Activated naive CD4-positive, alpha-beta T cell treated with anti-CD3 and anti-CD28 coated beads, Interleukin-2, amount 50 U/mL, for 72 hours (primary cell): Measurements from ENCODE around the gene CACNA2D1. TPM values are rescaled to one million over a fixed set of nuclear protein-coding genes. Genes with fewer than 3 reads are reported as not detected.

Experiments used
- ATAC-seq, 2 donors: fragments of 150-1000 bp; cut with Tn5 transposase; 2 replicates each; pipeline ENCODE4 v1.10.0; 2021; ENCODE audit warnings: mild to moderate bottlenecking in 2 of 2, moderate library complexity in 2 of 2
- DNase-seq, 2 donors: peaks; one replicate each; pipeline ENCODE4 v3.0.0; 2021 to 2022; ENCODE audit warnings: low spot score in 2 of 2
- H3K27ac Mint-ChIP-seq, 2 donors: one replicate each; pipeline ENCODE4 v1.8.0; 2022; ENCODE audit warnings: mild to moderate bottlenecking in 2 of 2, mixed read lengths in 2 of 2
- H3K36me3 Mint-ChIP-seq, 2 donors: one replicate each; pipeline ENCODE4 v1.8.0; 2022; ENCODE audit warnings: mixed read lengths in 2 of 2
- H3K9me3 Mint-ChIP-seq, 2 donors: one replicate each; pipeline ENCODE4 v1.8.0; 2022; ENCODE audit warnings: mixed read lengths in 2 of 2
- total RNA-seq, 2 donors: library from RNA; stranded (reverse); gene quantifications; one replicate each; pipeline ENCODE4 v1.2.3, GENCODE V29; 2022

CACNA2D1 gene
- total RNA-seq, 2 donors from 2014 or later, result not detected

DNA sequence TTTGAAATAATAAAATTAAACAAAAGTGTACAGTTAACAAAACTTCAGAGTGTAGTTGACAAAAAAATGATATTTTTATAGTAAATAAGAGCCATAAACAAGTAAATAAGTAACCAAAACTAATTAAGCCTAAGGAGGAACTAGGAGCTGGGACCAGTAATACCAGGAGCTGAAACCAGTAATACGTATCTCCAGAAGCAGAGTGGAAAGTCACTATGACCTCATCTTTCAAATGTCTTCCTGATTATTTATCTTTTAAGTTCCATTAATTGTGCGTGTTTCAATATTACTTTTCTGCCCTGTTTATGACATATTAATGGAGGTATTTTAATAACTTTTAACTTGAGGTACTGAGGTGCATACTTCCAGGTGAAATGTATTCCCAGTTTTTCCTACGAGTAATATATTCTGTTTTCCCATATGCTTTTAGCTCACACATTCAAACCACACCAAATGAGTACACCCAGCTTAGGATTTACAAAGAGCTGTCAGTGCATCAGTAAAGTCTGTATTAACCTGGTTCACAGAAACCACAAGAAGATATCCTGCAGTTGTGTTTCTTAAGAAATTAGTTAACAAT, 390.0 kb downstream of the CACNA2D1 start:
- Mint-ChIP-seq H3K9me3 (peaks cover 0 to 3% of the 10 kb centered on the region in 2 donors), H3K27ac (no peak overlapping the region), H3K36me3 (no peaks in the 10 kb centered on the region)
- DNase-seq, result no peak
- no peak for ATAC-seq

DNA sequence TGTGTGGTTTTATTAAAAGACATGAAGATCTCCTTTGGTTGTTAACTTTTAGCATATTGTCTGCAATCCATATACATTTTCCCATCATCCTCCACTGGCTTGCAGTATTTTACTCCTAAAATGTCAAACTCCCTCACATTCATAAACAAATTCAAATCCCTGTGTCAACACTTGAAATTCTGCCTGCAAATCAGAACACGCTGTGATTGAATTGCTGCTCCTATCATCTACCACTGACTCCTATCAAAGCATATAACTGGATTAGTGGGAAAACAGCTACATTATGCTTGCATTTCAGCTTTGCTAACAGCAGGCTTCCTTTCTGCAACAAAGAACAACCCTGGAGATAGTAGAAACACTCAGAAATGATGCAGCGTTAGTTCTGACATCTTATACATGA, 392.0 kb downstream of the CACNA2D1 start:
- Mint-ChIP-seq H3K36me3 (no peaks in the 10 kb centered on the region), H3K9me3 (peaks cover 0 to 3% of the 10 kb centered on the region in 2 donors), H3K27ac (no peak overlapping the region)
- ATAC-seq, result no peak
- DNase-seq, result no peak

DNA sequence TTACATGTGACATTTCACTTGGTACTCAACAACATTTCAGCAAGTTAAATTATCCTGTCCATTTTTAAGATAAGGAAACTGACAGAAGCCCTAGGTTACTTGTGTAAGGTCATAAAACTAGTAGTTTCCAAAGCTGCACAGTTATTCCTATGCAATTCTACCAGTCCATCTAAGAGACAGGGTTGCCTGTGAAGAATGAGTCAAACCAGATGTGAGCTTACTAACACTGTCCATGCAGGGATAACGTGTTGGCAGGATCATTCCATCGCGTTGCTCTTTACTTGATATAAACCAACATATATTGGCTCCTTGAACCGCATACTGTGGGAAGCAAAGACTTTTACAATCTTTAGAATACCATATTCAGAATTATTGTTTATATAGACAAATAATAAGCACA, 392.8 kb downstream of the CACNA2D1 start:
- H3K27ac Mint-ChIP-seq, result no peak overlapping the region
- H3K36me3 Mint-ChIP-seq, result no peaks in the 10 kb centered on the region
- ATAC-seq (no peak), DNase-seq (no peak)
- no peaks in the 10 kb centered on the region for H3K9me3 Mint-ChIP-seq

DNA sequence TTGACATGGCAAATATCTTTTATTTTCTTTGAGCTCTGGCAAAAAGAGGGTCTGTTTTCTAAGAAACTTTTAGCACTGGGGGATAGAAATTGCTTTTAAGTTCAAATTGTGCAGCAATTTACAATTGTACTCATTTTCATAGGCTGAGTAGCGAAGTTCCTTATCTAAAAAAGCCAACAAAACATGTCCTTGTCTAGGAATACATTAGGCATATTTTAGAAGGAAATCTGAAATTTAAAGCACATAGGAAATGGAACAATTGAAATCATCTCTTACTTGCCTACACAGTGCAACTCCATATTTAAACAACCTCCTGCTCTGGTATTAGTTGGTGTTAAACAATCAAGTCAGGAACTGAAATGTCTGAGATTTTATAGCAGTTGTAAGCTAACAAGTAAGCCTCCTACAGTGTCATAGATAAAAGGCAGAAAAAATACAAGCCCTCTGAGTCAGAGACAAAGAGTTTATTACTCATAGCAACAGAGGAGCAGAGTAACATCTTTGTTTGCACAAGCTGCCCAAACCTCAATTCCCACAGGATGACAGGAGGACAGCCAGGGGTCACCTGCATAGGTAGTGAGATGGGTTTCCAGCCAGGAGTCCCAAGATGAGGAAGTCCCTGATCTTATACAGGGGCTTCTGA, 393.6 kb downstream of the CACNA2D1 start:
- Mint-ChIP-seq H3K27ac (no peak overlapping the region), H3K36me3 (no peaks in the 10 kb centered on the region), H3K9me3 (no peaks in the 10 kb centered on the region)
- DNase-seq, result no peak
- ATAC-seq, result no peak

DNA sequence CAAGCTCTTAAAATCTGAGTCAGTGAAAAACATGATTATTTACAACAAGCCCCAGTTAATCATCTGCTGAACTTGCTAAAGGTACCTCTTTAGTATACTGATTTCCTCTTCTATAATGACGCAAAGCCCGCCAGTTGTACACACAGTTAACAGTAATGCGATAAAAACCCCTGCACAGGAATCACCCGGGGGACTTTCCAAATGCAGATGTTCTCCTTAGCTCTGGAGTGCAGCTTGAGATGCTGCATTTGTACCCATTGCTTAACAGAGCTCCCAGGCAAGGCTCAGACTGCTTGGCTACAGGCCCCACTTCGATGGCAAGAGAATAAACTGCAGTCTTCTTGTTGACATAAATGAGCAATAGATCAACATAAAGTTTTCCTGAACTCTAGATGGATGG, 394.1 kb downstream of the CACNA2D1 start:
- Mint-ChIP-seq H3K27ac (no peak overlapping the region), H3K36me3 (no peaks in the 10 kb centered on the region), H3K9me3 (no peaks in the 10 kb centered on the region)
- ATAC-seq, result no peak
- DNase-seq, result no peak

DNA sequence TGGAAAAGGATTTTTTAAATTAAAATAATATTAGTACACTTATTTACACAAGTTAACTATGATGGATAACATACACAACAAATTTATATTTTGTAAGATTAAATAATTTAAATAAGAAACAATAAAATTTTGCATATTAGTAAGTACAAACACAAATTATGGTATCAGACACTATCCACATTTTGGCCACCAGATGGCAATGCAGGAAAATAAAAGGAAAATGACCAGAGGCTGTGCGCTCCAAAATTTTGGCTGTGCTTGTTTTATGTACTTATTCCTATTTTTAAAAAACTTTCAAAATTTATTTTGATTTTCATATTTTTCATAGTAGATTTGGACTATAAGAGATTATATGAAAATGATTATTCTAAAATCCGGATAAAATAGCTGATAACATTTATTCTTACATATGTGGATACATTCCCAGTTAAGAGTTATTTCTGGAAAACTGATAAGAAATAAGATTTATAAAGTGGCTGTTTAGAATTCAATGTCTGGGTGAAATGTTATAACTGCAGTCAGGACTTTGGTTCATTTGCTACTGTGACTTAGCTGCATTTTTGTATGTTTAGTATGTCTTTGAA, 399.0 kb downstream of the CACNA2D1 start:
- no peak for DNase-seq

DNA sequence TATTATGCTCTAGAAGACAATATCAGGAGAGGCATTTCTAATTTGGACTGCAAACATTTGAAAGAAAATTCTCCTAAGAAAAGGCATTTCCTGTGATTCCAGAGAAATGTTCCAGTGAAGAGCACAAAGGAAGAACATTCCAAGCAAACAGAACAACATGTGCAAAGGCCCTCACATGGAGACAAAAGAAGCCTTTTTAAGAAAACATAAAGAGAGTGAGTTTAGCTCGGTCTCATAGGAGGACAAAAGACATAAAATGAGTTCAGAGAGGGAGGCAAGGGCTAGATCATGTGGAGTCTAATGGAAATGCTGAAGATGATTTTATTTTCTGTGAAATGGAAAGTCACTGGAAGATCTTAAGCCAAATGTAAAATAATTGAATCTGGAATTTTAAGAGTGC, 404.0 kb downstream of the CACNA2D1 start:
- ATAC-seq (no peak), DNase-seq (no peak)
- Mint-ChIP-seq H3K27ac (no peak overlapping the region), H3K9me3 (no peaks in the 10 kb centered on the region), H3K36me3 (no peaks in the 10 kb centered on the region)

More for the DNA sequence above, 399.0 kb downstream of the CACNA2D1 start:
- no peak overlapping the region for H3K27ac Mint-ChIP-seq
- no peak for ATAC-seq
- no peaks in the 10 kb centered on the region for H3K9me3 Mint-ChIP-seq
- H3K36me3 Mint-ChIP-seq, result no peaks in the 10 kb centered on the region

DNA sequence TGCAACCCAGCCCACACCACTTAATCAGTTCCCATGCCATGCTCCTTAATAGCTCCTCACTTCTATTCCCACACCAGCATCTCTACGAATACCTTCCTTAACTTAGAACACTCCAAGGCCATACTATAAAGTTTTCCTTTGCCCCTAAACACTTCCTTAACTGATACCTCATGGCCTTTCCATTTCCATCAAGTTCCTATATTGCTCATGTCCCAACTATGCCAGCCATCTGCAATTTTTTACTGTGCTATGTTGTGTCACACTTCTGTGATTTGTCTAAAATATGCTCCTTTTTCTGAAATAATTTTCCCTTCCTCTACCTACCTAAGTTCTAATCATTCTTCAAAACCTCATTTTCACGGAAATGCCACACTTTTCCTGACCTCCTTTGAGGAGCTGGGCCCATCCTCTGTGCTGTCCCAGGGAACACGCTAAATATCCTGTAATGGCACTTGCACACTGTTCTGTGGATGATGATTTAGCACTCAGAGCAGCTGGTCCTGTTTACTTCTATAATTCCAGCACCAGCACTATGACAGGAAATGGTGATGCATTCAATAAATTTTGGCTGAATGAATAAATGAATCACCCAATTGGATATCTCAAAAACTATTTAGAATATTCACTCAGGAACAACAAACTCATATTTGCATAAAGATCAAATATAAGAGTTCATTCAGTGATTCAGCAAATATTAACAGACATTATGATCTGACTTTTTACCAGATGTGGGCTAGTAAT, 407.3 kb downstream of the CACNA2D1 start:
- no peak overlapping the region for H3K27ac Mint-ChIP-seq
- DNase-seq, result no peak
- ATAC-seq, result no peak
- no peaks in the 10 kb centered on the region for H3K9me3 Mint-ChIP-seq
- H3K36me3 Mint-ChIP-seq, result no peaks in the 10 kb centered on the region

DNA sequence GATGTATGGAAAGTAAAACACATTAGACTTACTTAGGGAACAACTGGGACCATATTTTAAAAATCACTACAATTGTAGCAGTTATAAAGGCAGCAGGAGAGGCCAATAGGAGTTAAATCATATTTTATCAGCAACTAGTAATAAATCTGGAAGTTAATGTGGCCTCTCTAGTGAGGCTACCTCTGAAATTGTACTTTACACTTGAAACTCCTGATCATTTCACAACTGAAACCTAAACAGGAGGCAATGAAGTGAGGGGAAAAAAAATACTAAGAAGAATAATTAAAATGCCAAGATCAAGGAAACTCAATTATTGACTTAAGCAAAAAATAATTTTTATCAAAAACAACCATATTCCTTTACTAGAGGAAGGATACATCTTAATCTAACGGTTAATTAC, 408.1 kb downstream of the CACNA2D1 start:
- no peak overlapping the region for H3K27ac Mint-ChIP-seq
- no peaks in the 10 kb centered on the region for H3K36me3 Mint-ChIP-seq
- ATAC-seq, result no peak
- no peaks in the 10 kb centered on the region for H3K9me3 Mint-ChIP-seq
- no peak for DNase-seq

DNA sequence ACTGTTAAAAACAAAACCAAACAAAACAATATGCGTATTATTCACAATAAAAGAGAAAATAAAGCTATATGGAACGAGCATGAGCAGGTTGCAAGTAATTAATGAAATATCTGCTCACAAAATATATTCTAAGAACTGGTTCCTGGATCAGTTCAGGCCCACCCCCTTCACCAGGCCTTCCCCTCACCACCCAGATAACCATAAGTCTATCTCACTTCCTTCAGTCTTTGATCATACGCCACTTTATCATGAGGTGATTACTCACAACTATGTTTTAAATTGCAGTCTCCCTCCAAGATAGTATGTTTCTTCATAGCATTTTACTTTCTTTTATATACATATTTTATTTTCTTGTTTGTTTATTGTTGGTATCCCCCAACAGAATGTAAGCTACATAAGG, 410.7 kb downstream of the CACNA2D1 start:
- Mint-ChIP-seq H3K9me3 (no peaks in the 10 kb centered on the region), H3K36me3 (no peaks in the 10 kb centered on the region), H3K27ac (no peak overlapping the region)
- ATAC-seq (no peak), DNase-seq (no peak)

DNA sequence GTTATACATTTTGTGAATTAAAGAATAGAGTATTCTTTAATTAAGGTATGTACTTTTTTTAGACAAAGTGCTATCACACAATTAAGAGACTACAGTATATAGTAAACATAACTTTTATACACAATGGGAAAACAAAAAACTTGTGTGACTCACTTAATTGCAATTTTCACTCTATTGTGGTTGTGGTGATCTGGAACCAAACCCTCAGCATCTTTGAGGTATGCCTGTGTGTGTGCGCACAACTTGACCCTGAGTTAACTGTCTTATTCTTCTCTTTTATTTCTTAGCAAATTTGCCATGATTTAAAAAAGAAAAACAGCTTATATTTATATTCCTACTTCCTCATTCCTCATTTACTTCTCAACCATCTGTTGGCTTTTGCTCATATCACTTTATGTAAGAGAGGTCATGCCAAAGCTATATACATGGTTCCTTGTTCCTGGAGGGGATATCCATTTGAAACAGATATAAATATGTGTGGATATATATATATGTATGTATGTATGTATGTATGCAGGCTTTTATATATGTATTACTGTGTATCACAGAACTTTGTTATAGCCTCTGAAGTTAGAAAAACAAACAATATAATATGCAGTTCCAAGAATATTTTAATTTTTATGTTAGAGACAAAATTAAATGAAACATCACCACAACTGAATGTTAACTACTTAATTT, 414.2 kb downstream of the CACNA2D1 start:
- no peak overlapping the region for H3K27ac Mint-ChIP-seq
- no peaks in the 10 kb centered on the region for H3K36me3 Mint-ChIP-seq
- no peak for DNase-seq
- H3K9me3 Mint-ChIP-seq, result no peaks in the 10 kb centered on the region
- no peak for ATAC-seq

DNA sequence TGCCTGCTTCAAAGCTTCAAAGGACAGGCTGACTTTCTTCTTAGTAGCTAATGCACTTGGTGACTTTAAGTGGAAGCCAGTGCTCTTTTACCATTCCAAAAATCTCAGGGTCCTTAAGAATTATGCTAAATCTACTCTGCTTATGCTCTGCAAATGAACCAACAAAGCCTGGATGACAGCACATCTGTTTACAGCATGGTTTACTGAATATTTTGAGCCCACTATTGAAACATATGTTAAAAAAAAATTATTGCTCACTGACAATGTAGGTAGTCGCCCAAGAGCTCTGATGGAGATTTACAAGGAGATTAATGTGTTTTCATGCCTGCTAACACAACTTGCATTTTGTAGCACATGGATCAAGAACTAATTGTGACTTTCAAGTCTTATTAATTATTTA, 415.5 kb downstream of the CACNA2D1 start:
- DNase-seq, result no peak
- Mint-ChIP-seq H3K27ac (no peak overlapping the region), H3K36me3 (no peaks in the 10 kb centered on the region), H3K9me3 (no peaks in the 10 kb centered on the region)
- ATAC-seq, result no peak

DNA sequence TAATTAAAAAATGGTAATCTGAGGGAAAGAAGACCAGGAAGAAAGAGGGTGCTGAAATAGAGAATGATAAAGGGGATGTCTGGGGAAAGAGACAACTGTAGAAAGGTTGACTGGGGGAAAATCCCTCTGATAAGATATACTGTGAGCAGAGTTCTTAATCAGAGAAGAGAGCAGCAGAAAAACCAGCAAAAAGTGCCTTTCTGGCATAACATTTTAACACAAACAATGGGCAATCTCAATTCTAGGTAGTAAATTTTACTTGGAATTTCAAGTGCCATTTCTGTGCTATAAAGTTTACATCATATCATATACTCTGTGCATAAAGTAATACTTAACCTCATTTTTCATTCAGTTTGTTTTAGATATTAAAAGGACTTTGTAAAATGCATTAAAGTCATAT, 421.9 kb downstream of the CACNA2D1 start:
- no peaks in the 10 kb centered on the region for H3K36me3 Mint-ChIP-seq
- no peak overlapping the region for H3K27ac Mint-ChIP-seq

DNA sequence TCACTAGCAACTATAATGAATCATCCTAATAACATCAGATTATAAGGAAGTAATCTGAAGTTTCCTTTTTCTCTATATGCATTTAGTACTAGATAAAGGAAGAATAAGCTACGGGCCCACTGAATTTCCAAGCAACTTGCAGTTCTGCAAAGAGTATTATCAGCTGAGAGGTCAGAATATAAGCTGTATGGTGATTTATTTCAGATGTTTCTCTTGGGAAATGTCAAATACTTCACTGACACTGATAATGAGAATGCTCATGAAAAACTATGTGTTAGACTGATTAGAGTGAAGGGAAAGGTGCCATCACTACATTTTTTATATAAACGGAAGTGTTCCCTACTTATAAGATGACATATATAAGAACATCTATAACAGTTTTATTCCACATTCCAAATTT, 422.5 kb downstream of the CACNA2D1 start:
- Mint-ChIP-seq H3K27ac (no peak overlapping the region), H3K36me3 (no peaks in the 10 kb centered on the region), H3K9me3 (no peaks in the 10 kb centered on the region)
- DNase-seq (no peak), ATAC-seq (no peak)

More for the DNA sequence above, 421.9 kb downstream of the CACNA2D1 start:
- DNase-seq, result no peak
- ATAC-seq, result no peak
- no peaks in the 10 kb centered on the region for H3K9me3 Mint-ChIP-seq

DNA sequence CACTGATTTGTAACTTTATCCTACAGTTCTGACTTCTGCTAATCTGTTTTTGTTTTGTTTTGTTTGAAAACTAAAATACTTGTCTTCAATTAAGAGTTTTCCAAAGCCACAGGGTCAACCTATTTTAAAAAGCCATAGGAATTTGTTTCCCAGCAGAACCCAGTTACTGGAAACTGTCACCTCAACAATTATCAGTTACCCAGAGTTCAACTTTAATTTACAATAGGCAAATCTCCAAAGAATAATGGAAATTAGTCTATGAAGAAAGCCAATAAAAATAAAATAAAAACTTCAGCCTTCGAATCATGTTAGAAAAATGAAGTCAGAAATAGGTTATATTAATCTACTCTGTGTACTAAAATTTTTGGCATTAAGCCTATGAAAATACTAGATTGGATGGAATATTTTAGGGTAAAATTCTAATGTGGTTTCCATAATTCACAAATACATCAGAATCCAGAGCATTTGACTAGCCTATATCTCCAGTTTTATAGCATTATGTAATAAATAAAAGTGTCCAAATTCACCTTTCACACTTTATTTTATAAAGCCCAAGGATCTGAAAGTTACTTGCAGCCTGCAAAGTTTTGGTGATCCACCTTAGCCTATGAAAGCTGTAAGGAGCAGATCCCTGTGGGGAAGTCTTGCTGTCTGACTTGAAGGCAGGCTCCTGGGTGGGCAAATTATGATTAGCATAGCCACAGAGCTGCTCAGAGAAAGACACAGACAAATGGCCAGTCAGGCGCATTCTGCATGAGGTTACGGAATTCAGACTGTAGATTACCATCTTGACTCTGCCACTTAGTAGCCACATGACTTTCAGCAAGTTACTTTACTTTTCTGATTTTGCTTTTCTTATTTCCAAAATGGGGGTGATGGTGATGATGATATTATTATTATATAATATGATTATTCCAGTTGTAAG, 423.8 kb downstream of the CACNA2D1 start:
- H3K27ac Mint-ChIP-seq, result no peak overlapping the region
- ATAC-seq (no peak), DNase-seq (no peak)
- no peaks in the 10 kb centered on the region for H3K9me3 Mint-ChIP-seq
- H3K36me3 Mint-ChIP-seq, result no peaks in the 10 kb centered on the region

DNA sequence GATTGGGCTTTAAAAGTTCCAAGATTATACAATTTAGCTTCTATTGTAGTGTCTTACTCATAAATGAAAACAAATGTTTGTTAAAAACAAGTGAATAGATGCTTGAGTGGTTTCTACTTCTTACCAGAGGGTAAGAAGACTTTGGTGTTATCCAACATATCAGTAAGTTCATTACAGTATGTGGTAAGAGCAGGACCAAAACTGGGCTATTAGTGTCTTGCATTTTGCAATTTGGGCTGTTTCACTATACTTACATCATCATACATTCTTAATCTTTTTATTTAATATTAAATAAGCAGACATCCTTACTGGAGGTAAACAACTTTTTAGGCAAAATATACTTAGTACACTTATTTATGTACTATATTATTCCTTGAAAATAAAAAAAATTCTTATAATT, 425.4 kb downstream of the CACNA2D1 start:
- DNase-seq, result no peak
- no peak for ATAC-seq
- Mint-ChIP-seq H3K27ac (no peak overlapping the region), H3K9me3 (no peaks in the 10 kb centered on the region), H3K36me3 (no peaks in the 10 kb centered on the region)
